ENCODE data around the gene LIPI.
"Not testable (repeated sequence)": the region's sequence is repeated elsewhere in the genome, so short reads cannot be mapped to it uniquely, and the experiment has no call there.

Gene LIPI

DNA sequence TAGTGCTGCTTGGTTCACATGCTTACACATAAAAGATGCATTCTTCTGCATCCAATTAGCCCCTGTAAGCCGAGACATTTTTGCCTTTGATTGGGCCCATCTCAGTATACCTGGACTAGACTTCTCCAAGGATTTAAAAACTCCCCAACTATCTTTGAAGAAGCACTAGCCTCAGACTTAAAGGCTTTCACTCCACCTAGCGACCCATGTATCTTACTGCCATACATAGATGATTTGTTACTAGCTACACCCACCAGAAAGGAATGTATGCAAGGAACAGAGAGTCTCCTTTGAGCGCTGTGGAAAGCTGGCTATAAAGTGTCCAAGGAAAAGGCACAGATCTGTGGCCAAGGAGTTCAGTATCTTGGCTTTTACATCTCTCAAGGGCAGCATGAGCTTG lies 91.7 kb downstream of the LIPI start:
- DNase-seq (ENCODE audit: low read depth, low spot score) = no peak

- no peak for DNase-seq (ENCODE audit: low read depth, low spot score)
These were observed 94.7 kb downstream of the LIPI start for GRCh38 chr21:14116080-14116481.

- no peak for DNase-seq (ENCODE audit: low read depth, low spot score)
These were observed 95.1 kb downstream of the LIPI start for GRCh38 chr21:14115646-14116045.

GRCh38 chr21:14114251-14114650 lies 96.5 kb downstream of the LIPI start:
- peak; percentile 64 for DNase-seq (ENCODE audit: low read depth, low spot score)

DNA sequence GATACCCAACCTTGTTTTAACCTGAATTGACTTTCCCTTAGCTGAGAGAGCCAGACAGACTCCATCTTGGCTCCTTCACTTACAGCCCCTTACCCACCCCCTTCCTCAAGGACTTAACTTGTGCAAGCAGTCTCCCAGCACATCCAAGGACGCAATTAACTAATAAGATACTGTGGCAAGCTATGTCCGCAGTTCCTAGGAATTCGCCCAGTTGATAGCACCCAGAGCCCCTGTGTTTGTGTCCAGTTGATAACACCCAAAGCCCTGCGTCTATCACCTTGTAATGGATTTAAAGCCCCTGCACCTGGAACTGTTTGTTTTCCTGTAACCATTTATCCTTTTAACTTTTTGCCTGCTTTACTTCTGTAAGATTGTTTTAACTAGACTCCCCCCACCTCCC lies 106.2 kb downstream of the LIPI start:
- not testable (repeated sequence) for DNase-seq (ENCODE audit: low read depth, low spot score)

- DNase-seq (ENCODE audit: low read depth, low spot score) = no peak
These were observed 111.2 kb downstream of the LIPI start for GRCh38 chr21:14099570-14099969.

DNA sequence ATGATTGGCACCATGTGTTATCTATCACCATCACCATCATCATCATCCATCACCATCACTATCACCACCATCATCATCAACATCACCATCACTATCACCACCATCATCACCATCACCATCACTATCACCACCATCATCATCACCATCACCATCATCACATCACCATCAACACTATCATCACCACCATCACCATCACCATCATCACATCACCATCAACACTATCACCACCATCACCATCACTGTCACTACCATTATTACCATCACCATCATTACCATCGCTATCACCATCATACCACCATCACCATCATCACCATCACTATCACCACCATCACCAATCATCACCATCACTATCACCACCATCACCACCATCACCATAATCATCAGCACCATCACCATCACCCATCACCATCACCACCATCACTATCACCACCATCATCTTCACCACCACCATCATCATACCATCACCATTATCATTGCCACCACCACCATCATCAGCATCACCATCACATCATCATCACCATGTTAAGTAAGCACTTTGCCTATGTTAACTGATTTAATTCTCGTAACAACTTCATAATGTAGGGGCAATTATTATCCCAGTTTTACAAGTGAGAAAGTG lies 112.8 kb downstream of the LIPI start:
- no peak for DNase-seq (ENCODE audit: low read depth, low spot score)

DNA sequence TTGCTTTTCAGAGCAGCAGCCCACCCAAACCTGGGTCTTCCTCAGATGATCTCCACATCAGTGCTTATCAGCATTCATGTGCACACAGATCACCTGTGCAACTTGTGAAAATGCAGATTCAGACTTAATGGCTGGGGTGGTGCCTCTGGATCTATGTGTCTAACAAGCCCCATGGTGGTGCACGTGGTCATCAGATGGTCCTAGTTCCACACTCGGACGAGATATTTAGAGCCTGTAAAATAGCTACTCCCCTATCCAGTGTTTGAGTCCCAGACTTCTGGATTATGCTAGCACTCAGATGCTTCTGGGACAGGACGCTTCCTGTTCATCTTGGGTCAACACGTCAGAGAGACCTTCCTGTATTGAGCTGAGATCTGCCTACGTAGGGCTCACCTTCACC lies 114.2 kb downstream of the LIPI start:
- DNase-seq (ENCODE audit: low read depth, low spot score) = no peak

DNA sequence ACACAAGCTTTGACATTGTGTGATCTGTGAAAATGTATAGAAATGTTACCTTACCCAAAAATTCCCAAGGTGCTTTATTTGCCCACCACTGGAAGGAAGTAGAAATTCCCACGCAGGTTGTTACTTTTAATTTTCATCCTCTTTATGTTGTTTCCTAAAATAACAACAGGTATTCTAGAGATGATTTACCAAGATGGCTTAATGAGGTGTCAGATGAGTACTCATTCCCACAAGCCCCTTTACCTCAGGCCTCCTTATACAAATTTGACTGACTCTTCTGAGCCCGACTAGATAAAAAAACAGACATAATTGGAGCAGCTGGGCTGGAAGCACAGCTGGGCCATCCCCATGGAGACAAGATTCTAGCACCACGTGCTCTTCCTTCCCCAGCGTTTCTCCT lies 114.6 kb downstream of the LIPI start:
- DNase-seq (ENCODE audit: low read depth, low spot score) = no peak

- no peak for DNase-seq (ENCODE audit: low read depth, low spot score)
These were observed 115.7 kb downstream of the LIPI start for GRCh38 chr21:14095056-14095455.

GRCh38 chr21:14092834-14093560 lies 117.8 kb downstream of the LIPI start:
- no peak for DNase-seq (ENCODE audit: low read depth, low spot score)

GRCh38 chr21:14090184-14090583 lies 120.6 kb downstream of the LIPI start:
- DNase-seq (ENCODE audit: low read depth, low spot score) = not testable (repeated sequence)

- DNase-seq (ENCODE audit: low read depth, low spot score) = no peak
These were observed 122.4 kb downstream of the LIPI start for GRCh38 chr21:14088391-14088790.

- DNase-seq (ENCODE audit: low read depth, low spot score) = no peak
These were observed 124.2 kb downstream of the LIPI start for GRCh38 chr21:14086553-14086952.

DNA sequence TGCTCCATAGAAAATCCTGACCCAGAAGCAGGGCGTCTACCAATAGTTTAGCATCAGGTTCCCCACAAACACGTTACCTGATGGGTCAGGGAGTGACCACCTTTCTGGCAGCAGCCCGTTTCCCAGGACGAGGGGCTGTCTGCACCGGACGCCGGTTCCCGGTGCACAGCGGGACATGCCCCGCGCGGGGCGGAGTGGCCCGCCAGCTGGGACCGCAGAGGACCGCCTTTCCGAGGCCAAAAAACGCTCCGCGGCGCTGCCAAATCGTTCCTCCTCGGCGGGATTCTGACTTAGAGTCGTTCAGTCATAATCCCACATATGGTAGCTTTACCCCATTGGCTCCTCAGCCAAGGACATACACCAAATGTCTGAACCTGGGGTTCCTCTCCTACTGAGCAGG lies 126.1 kb downstream of the LIPI start:
- DNase-seq (ENCODE audit: low read depth, low spot score) = no peak

DNA sequence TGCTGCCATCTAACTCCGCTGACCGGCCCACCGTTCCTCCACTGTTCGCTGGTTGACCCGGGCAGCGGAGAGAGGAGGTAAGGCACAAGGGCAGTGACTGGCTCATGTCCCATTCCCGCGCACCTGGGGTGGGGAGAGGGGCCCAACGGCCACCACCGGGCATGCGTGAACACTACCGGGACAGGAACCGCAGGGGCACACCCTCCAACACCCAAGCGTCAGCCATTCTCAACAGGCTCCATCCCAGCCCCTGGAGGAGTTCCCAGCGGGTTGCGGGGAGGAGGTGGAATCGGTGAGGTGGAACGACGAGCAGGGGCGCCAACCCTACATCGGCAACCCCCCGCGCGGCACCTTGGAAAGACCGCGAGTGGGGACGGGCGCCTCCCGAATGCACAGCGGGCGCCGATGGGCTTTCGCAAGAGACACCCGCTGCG lies 126.7 kb downstream of the LIPI start:
- no peak for DNase-seq (ENCODE audit: low read depth, low spot score)

GRCh38 chr21:14080764-14081096 lies 130.0 kb downstream of the LIPI start:
- no peak for DNase-seq (ENCODE audit: low read depth, low spot score)

- no peak for DNase-seq (ENCODE audit: low read depth, low spot score)
These were observed 130.6 kb downstream of the LIPI start for GRCh38 chr21:14080040-14080763.

DNA sequence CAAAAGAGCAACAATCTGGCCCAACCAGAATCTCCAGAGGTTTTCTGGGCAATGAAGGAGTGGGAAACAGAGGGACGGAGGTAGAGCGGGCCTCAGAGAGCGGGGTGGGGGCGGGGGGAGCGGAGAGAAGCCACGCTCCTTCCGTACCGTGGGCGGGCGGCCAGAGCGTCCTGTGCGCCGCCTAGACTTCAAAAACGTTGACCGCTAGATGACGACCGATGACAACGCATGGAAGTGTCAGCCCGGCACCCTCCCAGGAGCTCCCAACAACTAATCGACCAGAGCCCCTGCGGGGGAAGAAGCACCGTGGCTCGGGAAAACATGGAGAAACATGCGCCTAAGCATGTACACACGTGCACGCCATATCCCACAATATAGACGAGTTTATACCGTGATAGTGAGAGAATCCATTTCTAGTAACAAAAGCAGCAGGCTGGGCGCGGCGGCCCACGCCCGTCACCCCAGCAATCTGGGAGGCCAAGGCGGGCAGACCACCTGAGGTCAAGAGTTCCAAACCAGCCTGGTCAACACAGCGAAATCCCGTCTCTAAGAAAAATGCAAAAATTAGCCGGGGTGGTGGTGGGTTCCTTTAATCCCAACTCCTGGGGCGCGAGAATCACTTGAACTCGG lies 131.9 kb downstream of the LIPI start:
- DNase-seq (ENCODE audit: low read depth, low spot score) = no peak

DNA sequence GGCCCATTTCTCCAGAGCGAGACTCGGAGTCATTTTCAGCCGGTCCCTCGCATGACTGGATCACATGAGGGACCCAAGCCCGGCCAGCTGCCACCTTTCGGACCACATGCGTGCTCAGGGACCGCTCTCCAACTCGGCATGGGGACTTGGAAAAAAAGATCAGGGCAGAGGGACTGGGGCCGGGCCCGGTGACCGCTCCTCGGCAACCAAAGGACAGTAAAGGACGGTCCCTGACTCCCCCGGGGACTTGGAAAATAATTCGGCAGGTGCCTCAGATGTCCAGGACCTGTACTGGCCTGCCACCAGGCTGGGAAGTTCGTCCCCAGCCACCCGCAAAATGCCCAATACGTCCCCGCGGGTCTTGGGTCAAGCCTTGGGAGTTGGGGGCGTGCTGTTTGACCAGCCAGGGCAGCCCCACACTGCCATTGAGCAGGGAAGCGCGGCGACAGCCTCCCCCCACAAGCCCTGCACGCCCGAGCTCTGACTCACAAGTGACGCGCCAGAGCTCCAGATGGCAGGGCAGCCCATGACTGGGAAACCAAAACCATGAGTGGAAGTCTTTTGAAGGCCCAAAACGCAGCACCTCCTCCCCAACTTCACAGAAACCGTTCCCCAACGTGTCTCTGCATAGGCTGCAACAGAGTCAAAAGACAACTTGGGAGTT lies 134.5 kb downstream of the LIPI start:
- no peak for DNase-seq (ENCODE audit: low read depth, low spot score)

DNA sequence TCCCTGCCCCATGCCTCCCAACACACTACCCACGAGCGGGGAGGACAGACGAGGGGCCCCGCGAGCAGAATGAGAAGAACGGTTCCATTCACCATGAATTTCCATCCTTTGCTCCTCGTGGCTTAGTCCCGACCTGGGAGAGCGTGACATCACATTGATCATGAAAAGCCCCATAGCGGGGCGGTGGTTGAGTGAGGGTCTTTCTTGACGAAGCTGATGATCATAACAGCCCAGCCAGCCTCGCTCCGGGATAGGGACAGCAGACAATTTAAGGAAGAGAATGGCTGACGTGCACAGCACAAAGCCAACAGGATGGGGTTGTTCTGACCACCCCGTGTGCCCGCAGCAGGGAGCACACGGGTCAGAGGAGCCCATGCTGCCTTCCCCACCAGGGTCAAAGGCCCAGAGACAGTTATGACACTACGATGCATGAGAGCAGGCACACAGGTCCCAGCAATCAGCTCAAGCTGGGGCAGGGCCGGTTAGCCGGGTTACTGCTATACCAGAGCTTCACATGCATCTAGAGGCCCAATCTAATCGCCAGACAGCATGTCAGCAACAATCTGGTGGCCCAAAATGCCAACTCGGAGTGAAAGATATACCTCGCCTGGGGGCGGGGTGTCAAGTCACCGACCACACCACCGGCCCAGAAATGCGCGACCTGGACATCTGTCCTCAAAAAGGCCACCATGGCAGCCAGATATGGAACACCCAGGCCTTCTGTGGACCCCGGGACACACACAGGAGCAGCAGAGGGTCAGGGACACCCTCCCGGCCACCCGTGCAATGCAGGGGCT lies 135.2 kb downstream of the LIPI start:
- DNase-seq (ENCODE audit: low read depth, low spot score) = no peak

Measured in iPS DF 19.7 (cell line).